ENCODE results near the gene LRRC56. TPM values are rescaled to one million over a fixed set of nuclear protein-coding genes. Genes with fewer than 3 reads are reported as not detected.
A peak's percentile ranks its signal among the peaks of the same experiment; 100 is the strongest.

The LRRC56 gene
- total and polyA plus RNA-seq, 9 of the 15 experiments (the other 6 are each of a cell fraction or from before 2014, with no cell fraction given) = 0.03 to 4.5 (median 1.0) TPM; not detected in 1

GRCh38 chr11:504053-504993, 33.0 kb upstream of the LRRC56 start (continued):
- no peak for TF ChIP-seq FOXM1 (IDR thresholded peaks at IDR 0.05; ENCODE audit: low read depth)
- TF ChIP-seq FOXM1 (CRISPR knock-in tag; IDR thresholded peaks at IDR 0.05; ENCODE audit: low read depth) = no peak
- peak; percentile 95; the same call in 1 of the 2 replicates for TF ChIP-seq KAT7 (CRISPR knock-in tag; IDR thresholded peaks at IDR 0.05; ENCODE audit: borderline replicate concordance)
- no peak for TF ChIP-seq U2AF2 (optimal IDR thresholded peaks at IDR 0.05; ENCODE audit: low read depth, low read length)
- TF ChIP-seq NONO (IDR thresholded peaks at IDR 0.05; ENCODE audit: low read depth in 2 of 2, low read length in 1 of 2) = 0 out of 4 replicates have a peak, but pooled peaks of 1 of the 2 experiments have one; percentile 65
- TF ChIP-seq SMAD3 (CRISPR knock-in tag; conservative IDR thresholded peaks at IDR 0.05) = no peak
- no peak for TF ChIP-seq CTCFL (IDR thresholded peaks at IDR 0.05; ENCODE audit: borderline replicate concordance, insufficient read depth, low read depth, low read length, poor library complexity, severe bottlenecking)
- TF ChIP-seq ARID4B (CRISPR knock-in tag; IDR thresholded peaks at IDR 0.05) = no peak; the same call in 1 of the 2 replicates
- no peak for TF ChIP-seq CTBP1 (IDR thresholded peaks at IDR 0.05; ENCODE audit: borderline replicate concordance)
- TF ChIP-seq HMGXB4 (CRISPR knock-in tag; IDR thresholded peaks at IDR 0.05) = no peak
- peak; percentile 56 for TF ChIP-seq RBM22 (IDR thresholded peaks at IDR 0.05; ENCODE audit: low read depth, low read length, poor library complexity, severe bottlenecking)
- no peak for TF ChIP-seq ZNF274 (IDR thresholded peaks at IDR 0.05; ENCODE audit: borderline replicate concordance, low read depth, low read length)
- no peak for TF ChIP-seq ATF2 (CRISPR knock-in tag; IDR thresholded peaks at IDR 0.05)
- TF ChIP-seq ATF4 (CRISPR knock-in tag; IDR thresholded peaks at IDR 0.05) = no peak
